Mesenteric fat pad (tissue), 1 donor: Measurements from ENCODE around the gene FAS. TPM values are rescaled to one million over a fixed set of nuclear protein-coding genes. Genes with fewer than 3 reads are reported as not detected.
A peak's percentile ranks its signal among the peaks of the same experiment; 100 is the strongest.

Experiments used
- DNase-seq: peaks from one replicate; pipeline ENCODE4 v3.0.0-alpha.2; 2020; ENCODE audit warnings: low spot score
- total RNA-seq: library from RNA; stranded (reverse); fragmentation: NEBNext Ultra II Directional; extraction: Animal tissue kit (Norgen Biotek cat#: 25700); gene quantifications from one replicate; pipeline ENCODE4 v1.2.1, GENCODE V29; 2021
- donor health status: DM: yes; HTN: yes; CAD: no.

The FAS gene
- total RNA-seq, 1 donor from 2014 or later: 10.4 TPM

DNA sequence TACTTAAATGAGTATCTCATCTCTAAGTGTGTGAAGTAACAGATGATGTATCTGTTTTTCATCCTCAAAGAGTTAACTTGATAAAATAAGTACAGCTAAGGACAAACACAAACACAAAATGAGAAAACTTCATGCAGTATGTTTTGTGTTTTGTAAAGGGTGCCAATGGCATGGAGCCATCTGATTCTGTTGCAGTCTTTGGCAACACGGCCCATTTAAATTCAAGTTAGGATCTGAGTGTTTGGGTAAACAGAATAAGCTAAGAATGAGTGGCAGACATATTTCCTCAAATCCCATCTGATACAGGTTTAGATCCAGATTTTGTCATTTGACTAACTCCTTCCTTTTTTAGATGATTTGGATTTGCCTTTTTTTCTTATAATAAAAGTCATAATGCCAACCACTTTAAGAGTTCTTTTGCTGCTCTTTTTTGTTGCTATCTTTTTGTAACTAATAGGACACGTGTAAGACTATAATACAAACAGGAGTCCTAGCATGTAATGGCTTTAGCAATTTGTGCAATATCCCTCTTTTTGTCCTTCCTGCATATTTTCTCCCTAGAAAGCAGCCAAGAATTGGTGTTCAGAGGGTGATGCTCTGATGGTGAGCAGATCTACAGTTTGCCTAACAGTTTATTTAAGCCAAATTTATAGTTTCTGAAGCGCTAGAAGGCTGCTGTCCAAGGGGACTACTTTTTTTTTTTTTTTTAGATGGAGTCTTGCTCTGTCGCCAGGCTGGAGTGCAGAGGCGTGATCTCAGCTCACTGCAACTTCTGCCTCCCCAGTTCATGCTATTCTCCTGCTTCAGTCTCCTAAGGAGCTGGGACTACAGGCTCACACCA is 19.2 kb upstream of the FAS start:
- no peak for DNase-seq

DNA sequence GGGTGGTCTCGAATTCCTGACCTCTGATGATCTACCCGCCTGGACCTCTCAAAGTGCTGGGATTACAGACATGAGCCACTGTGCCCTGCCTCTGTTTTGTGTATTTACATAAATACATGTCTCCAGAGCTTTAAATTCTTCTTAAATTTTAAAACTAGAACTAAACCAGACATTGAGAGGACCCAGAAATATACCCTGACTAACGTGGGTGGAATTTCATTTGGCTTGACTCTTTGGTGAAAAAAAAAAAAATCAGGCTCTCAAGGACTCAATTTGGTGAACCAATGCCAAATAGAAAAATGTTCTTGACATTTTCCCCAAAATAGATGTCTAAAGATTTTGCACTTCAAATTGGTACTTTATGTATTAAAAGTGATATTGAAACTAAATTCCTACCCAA is 16.6 kb upstream of the FAS start:
- no peak for DNase-seq

DNA sequence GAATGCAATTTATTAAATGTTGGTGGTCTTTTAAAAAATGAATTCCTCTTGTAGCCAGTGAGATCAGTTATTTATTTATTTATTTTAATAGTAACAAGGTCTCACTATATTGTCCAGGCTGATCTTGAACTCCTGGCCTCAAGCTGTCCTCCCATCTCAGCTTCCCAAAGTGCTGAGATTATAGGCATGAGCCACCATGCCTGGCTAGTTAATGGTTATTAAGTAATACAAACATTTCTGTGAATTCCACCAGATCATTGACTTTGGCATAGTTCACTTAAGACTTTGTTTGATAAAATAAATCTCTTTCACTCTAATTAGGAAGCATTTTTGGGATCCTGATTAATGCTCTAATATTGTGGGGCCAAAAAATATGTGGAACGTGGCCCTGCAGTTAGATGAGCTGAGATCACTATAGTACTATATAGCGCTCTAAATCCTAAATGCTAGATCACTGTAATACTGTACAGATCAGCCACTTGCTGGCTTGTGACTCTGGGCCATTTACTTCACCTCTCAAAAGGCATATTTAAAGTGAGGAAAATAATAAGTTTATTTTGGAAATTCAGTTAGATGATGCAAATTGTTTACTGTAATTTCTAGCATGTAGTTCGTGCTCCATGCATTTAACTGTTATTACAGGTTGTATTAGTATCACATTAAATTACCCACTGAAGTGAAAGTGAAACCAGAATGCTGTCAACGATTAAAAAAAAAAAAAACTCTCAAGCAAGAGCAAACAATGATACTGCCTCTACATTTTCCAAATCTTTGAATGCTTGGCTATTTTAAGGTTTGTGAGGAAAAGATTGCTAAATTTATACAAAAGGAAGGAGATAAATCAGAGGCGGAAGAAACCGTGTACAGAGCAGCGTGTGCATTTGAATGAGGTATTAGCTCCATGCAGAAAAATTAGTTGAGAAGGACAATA is 15.9 kb upstream of the FAS start:
- DNase-seq: no peak

DNA sequence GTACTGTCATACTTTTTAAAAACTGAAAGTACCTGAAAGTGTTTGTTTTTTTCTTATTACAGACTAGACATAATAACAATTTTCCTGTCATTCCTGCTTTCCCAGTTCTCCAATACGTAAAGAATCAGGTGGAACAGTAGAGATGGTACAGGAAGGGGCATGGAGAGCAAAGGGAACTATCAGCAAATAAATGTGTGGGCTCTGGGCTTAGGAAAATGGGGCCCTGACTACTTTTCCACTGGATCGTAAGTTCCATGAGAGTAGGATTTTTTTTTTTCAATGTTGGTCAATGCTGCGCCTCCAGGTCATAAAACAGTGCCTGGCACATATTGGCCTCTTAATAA is 15.2 kb upstream of the FAS start:
- no peak for DNase-seq

DNA sequence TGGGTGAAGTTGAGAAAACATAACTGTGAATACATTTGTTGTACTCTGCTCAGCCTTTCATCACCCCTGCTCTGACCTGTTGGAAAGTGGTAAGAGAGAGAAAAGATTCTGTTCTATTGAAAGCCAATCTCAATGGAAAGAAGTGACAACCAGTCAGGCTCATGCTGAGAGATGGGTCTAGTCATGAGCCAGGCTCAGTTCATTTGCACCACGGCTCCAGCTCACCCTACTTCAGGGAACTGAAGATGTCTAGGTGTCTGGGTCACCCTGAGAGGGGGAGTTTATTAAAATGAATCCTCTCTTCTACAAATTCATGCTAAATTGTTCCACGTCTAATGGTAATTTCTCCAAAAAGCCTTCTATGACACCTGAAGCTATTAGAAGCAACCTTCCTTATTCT is 12.1 kb upstream of the FAS start:
- DNase-seq: no peak

DNA sequence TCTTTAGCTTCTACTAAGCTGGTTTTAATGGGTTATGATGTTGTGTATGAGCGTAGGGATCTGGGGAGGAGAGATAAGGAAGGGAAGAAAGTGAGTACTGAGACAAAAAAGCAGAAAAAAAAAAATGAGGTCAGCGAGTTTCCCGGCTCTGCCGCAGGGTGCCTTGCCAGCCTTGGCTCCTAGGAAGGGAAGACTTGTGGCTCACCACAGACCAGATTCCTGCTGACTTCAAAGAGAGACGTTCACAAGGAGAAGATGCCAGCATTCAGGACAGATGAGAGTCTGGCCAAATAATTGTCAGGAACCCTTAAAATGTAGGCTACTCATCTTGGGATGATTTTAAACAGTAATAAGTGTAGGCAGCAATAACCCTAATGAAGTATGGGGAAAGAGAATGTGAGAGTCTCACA is 11.4 kb upstream of the FAS start:
- no peak for DNase-seq

DNA sequence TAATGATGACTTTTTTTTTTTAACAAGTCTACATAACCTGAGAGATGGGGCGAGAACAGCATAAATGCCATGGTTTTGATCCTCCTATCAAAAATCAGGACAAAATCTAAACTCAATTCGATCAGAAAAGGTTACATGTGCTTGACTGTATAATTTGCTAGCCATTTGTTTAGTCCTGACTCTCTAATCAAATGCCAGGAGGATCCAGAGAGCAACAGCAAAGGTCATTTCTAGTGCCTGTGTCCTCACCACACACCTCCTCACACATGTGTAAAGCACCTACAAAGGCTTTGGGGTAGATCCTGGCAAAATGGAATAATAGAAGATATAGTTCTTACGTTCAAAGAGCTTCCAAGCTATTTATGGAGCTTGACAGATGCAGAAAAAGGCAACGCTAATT is 11.0 kb upstream of the FAS start:
- DNase-seq: no peak

DNA sequence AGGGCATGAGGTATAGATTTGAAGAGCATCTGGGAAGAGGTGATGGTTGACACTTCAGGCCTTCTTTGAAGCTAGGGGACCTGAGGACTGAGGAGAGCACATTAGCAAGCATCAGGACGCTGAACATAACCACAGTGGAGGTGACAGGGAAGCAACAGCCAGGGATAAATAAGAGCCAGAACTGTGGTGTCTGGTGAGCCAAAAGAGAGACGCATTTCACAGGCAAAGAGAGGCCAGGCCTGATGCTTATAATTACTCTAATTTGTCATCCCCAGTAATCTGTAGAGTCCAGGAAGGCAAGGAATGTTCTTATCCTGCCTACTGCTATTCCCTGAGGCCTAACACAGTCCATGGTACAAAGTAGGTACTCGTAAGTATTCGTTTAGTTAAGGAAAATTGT is 10.4 kb upstream of the FAS start:
- no peak for DNase-seq

DNA sequence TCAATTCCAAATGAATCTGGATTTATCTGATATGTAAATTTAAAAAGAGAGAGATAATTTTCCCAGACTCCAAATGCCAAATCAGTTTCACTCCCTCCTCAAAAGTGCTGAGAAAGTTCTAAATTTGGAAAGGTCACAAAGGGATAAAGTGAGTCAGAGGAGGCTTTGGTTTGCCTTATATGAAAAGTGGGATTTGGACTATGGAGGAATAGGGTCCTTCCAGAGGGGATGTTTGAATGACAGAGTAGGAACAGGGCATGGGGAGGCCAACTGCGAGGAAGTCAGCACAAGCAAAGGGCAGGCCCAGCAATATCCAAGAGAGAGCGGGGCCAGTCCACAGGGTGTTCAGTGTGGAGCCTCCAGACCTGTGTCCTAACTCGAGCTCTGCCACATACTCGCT is 9.8 kb upstream of the FAS start:
- DNase-seq: no peak

DNA sequence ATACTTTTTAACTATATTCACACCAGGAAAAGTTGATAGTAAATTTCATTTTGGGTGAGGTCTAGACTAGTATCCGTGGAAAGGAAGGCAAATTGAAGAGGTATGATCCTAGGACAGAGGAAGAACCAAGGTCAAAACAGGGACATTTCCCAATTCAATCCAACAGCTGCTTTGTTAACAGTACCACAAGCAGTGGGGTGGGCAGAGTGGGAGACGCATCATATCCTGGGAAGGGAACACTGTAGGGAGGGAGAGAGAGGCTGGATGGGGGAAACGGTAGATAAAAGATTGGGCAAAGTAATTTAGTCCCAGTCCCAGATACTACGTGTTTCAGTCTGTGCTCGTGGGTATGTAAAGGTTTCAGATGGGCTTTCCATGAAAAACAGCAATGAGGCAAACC is 9.2 kb upstream of the FAS start:
- DNase-seq: no peak

DNA sequence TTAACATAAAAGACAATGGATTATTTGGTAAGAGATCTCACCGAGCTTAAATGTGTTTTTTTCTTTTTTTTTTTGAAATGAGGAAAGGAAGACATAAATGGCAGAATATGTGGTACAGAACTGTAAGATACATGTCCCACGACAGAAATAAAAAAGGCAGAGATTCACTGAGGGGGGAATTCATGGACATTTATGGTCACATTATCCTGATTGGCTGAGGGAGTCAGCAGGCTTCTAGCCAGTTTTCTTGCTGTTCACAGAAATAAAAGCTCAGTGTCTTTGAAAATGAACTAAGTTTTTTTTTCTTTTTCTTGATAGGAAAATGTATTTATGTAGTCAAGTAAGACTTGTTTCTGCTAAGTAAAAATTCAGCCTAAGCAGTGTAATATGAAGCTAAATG is 8.2 kb upstream of the FAS start:
- DNase-seq: no peak

DNA sequence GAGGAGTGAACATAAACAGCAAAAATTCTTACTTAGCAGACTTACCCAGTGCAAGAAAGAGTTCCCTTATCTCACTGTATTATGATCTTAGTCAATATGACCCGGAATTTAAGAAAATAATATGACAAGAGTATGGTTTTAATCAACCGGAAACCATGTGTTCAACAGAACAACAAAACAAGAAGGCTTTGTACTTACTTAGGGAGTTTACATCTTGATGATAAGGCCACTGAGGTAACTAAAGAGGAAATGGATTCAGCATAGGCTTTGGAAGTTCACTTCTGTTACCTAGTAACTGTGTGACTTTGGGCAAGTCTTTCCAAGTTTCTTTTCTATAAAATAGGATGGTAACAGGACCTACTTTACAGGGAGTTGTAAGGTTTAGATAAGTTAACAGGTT is 7.4 kb upstream of the FAS start:
- no peak for DNase-seq

DNA sequence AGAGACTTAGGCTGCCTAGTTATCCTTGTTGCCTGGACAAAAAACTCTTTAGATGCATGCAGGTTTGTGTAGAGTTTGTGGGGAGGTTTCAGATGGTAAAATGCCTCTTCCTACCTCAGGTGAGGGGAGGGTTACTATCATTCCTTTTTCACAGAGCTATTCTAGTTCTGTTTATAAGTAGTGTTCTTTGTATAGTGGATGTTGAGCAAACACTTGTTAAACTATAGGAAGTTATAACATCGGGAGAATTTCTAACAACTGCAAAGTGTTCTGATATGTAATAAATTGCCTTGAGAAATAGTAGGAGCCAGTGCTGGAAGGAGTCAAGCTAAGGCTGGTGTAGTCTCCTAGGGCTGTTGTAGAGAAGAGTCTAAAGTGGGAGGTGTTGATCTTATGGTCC is 6.7 kb upstream of the FAS start:
- no peak for DNase-seq

DNA sequence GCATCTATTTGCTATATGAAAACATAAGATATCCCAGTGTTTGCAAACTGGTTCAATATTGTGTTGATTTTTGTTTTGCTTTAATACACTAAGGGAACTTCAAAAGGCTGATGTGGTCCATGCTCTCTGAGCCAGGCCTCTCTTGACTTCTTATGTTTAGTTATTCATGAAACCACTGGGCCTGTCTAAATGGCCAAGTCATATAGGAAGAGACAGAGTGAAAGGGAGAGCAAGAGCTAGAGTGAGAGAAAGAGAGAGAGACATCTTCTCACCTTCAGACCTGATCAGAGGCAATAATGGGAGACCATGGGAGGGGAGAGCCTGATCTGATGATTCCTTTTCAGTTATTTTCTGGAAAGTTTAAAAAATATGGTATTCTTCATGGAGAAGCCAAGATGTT is 6.1 kb upstream of the FAS start:
- no peak for DNase-seq

DNA sequence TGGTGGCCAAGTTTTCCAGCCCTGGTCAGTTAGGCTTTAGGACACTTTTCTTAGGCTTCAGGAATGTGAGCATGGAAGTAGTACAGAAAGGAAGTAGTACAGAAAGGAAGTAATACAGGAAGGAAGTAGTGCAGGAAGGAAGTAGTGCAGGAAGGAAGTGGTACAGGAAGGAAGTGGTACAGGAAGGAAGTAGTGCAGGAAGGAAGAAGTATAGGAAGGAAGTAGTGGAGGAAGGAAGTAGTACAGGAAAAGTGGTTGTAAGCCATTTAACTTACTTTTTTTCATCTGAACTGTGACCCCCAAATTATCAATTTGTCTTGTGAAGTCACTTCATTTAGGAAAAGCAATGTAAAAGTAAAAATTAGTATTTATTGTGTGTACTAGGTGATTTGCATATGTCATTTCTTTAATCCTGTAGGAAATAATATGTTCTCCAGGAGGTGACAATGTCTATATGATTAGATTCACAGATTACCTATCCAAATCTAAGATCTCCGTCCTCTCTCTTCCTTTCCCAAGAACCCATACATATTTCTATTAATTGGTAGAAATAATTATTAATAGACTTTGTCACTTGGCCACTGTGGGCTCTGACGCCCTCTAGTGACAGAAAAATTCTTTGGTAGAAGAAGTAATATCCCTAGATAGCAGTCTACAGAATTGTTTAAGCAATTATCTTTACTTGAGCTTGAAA is 3.9 kb upstream of the FAS start:
- no peak for DNase-seq

DNA sequence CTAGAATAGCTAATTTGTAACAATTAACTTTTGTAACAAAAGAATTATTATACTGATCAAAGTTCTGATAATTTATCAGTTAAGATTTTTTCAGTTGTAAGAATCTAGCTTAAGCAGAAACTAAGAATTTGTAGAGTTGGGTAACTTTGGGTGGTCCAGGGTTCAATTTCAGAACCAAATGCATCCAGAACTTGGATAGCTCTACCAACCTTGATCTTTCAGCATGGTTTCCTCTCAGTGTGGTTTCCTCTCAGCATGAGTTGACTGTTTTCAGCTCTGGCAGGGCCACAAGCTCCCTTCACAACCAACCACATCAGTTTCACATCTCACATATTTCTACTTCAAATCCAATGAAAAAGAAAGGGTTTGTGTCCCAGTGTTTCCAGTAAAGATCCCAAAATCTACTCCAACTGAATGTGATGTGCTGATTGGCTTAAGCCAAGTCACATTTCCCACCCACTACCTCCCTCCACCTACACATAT is 3.3 kb upstream of the FAS start:
- DNase-seq: no peak

DNA sequence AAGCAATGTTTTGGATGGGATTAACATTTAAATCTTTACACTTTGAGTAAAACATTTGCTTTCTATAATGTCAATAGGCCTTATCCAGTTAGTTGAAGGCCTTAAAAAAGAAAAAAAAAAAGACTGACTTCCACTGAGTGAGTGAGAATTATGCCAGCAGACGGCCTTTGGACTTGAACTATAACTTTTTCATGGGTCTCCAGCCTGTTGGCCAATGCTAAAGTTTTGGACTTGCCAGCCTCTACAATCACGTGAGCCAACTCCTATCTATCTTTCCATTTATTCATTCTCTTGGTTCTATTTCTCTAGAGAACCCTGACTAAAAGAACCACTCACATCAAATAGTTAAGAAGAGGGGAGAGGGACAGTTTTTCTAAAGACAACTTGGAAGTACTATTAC is 2.8 kb upstream of the FAS start:
- no peak for DNase-seq

DNA sequence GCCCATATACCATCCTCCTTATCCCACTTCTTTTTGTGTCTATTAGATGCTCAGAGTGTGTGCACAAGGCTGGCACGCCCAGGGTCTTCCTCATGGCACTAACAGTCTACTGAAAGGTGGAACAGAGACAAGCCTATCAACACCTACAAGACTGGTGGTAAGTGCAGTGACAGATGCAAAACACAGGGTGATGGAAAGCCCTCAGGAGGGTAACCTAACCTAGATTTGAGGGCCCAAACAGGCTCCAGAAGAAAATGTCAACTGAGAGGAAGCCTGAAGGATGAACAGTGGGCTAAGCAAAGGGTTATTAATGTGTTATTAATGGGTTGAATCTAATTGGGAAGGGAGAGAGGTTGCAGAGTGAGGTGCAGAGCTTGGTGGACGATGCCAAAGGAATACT is 1.2 kb upstream of the FAS start:
- DNase-seq: no peak

DNA sequence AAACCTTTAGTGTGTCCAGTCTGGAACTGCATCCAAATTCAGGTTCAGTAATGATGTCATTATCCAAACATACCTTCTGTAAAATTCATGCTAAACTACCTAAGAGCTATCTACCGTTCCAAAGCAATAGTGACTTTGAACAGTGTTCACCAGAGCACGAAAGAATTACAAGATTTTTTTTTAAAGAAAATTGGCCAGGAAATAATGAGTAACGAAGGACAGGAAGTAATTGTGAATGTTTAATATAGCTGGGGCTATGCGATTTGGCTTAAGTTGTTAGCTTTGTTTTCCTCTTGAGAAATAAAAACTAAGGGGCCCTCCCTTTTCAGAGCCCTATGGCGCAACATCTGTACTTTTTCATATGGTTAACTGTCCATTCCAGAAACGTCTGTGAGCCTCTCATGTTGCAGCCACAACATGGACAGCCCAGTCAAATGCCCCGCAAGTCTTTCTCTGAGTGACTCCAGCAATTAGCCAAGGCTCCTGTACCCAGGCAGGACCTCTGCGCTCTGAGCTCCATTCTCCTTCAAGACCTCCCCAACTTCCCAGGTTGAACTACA is 694 bp upstream of the FAS start:
- DNase-seq: no peak

DNA sequence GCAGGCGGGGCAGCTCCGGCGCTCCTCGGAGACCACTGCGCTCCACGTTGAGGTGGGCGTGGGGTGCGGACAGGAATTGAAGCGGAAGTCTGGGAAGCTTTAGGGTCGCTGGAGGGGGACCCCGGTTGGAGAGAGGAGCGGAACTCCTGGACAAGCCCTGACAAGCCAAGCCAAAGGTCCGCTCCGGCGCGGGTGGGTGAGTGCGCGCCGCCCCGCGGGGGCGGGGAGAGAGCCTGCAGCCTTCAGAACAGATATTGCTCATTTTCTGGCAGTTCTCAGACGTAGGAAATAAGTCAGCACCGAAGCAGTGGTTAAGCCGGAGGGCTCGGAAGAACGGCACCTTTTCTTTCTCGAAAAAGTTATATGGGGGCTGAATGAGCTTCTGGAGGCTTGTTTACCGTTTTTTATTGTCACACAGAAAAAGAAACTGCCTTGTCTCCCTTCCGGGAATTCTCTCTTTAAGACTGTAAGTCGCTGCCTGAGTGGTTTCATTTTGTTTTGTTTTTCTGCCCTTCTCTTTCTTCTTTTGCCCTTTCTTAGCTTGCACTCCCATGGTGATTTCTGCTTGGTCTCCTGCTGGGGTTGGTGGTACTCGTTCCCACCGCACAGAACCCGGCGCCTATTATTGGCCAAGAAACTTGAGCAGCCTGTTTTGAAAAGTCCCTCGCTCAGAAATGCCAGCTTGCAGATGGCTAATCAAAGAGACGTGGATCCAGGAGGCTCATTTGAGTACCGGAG is 732 bp downstream of the FAS start:
- DNase-seq: peak; percentile 93

DNA sequence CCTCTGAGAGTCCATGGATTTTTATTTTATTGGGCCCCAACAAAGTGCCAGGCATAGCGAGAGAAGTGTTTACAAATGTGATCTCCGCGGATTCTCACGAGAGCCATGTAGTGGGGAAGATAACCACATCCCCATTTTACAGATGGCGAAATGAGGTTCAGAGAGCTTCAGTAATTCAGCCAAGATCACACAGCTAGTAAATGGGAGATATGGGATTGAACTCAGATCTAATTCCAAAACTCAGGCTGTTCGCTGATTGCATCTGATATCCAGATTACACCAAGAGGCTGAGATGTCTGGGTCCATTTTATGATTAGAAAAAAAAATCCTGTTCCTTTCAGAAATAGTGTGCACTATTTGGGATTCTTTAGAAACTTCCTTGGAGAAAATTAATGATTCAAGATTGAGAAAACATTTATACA is 1.3 kb downstream of the FAS start:
- no peak for DNase-seq
